HCT116 (cell line): ENCODE results near the gene CYB561A3. TPM values are rescaled to one million over a fixed set of nuclear protein-coding genes. Genes with fewer than 3 reads are reported as not detected.

Source experiments
- ATAC-seq: fragments of 200-7000 bp; cut with Tn5 transposase; 2 replicates; pipeline ENCODE4 v1.9.1; 2020; ENCODE audit warnings: mild to moderate bottlenecking, moderate library complexity
- BruUV-seq: library from RNA; stranded (reverse); fragments of 400-500 nt; replicated peaks from 2 replicates; lab custom pipeline; 2021; lab: Mats Ljungman, UMichigan
- CTCF ChIA-PET: fragments of 300-600 bp; sonication (Branson Sonifier 250); formaldehyde crosslinking; loops from one replicate; lab custom pipeline; 2021; ENCODE audit warnings: antibody characterized with exemption; lab: Charles Lee
- POLR2A ChIA-PET: fragments of 300-600, 350-600 bp; sonication (Branson Sonifier 250); formaldehyde crosslinking; loops from one replicate; lab custom pipeline; 2021; ENCODE audit warnings: antibody characterized with exemption; lab: Charles Lee
- RAD21 ChIA-PET, 2 experiments: fragments of 300-600 bp; sonication (Branson Sonifier 250); formaldehyde crosslinking; loops; one replicate each; lab custom pipeline; 2023; ENCODE audit warnings: low total read pairs in 2 of 2; ENCODE audit not compliant: uncharacterized antibody in 2 of 2, unreplicated experiment in 2 of 2, low non-redundant PET in 1 of 2; lab: Charles Lee
- DNase-seq: peaks from one replicate; pipeline ENCODE4 v3.0.0-alpha.2; 2010; ENCODE audit warnings: low read depth, low spot score
- H2AFZ ChIP-seq: fragments of 200-600 bp; shearing (Covaris generic), sonication (generic); 2 replicates; pipeline ENCODE4 v1.6.1; 2017; ENCODE audit warnings: low read depth, mixed run types, mixed read lengths, antibody characterized with exemption, low read length; ENCODE audit not compliant: poor library complexity, severe bottlenecking
- H3K27ac ChIP-seq: 2 replicates; pipeline ENCODE4 v1.5.1; 2012; ENCODE audit warnings: low read depth, low read length
- H3K27me3 ChIP-seq: fragments of 200-600 bp; sonication (generic); 2 replicates; pipeline ENCODE4 v1.6.1; 2016; ENCODE audit warnings: mixed run types, low read length, mixed read lengths; ENCODE audit not compliant: insufficient read depth
- H3K36me3 ChIP-seq, 2 experiments: fragments of 200-500 bp in 1 of 2; fragments of 200-600 bp in 1 of 2; sonication (Bioruptor generic) in 1 of 2; sonication (generic) in 1 of 2; 2 replicates each; pipeline versions ENCODE4 v1.5.1 to v1.6.1; 2014 to 2016; ENCODE audit warnings: low read length in 2 of 2, inconsistent platforms in 1 of 2, mixed read lengths in 1 of 2, mixed run types in 1 of 2; ENCODE audit not compliant: insufficient read depth in 2 of 2, control insufficient read depth in 1 of 2
- H3K4me1 ChIP-seq, 2 experiments: fragments of 200-600 bp in 1 of 2; sonication (generic) in 1 of 2; 2 replicates each; pipeline versions ENCODE4 v1.5.1 to v1.6.1; 2012 to 2017; ENCODE audit warnings: low read length in 2 of 2, inconsistent platforms in 1 of 2, mild to moderate bottlenecking in 1 of 2, mixed read lengths in 1 of 2, mixed run types in 1 of 2, moderate library complexity in 1 of 2; ENCODE audit not compliant: insufficient read depth in 2 of 2, control insufficient read depth in 1 of 2
- H3K4me2 ChIP-seq: fragments of 200-600 bp; sonication (generic); 2 replicates; pipeline ENCODE4 v1.6.1; 2017; ENCODE audit warnings: mixed run types, low read length, mixed read lengths
- H3K4me3 ChIP-seq, 2 experiments: fragments of 200-600 bp in 1 of 2; sonication (generic) in 1 of 2; replicated peaks in 1 of 2; 2 replicates each; pipeline ENCODE4 v1.5.1; 2011 to 2016; ENCODE audit warnings: low read length in 2 of 2, control low read depth in 1 of 2, low read depth in 1 of 2, mild to moderate bottlenecking in 1 of 2, mixed read lengths in 1 of 2, mixed run types in 1 of 2
- H3K79me2 ChIP-seq: fragments of 200-600 bp; sonication (generic); 2 replicates; pipeline ENCODE4 v1.6.1; 2017; ENCODE audit warnings: mild to moderate bottlenecking, mixed run types, low read length, moderate library complexity, mixed read lengths; ENCODE audit not compliant: insufficient read depth
- H3K9ac ChIP-seq: fragments of 200-600 bp; sonication (generic); 2 replicates; pipeline ENCODE4 v1.6.1; 2016; ENCODE audit warnings: low read length, mixed read lengths
- H3K9me2 ChIP-seq: fragments of 200-600 bp; sonication (generic), shearing (Covaris generic); 2 replicates; pipeline ENCODE4 v1.6.1; 2017; ENCODE audit warnings: mixed run types, mild to moderate bottlenecking, moderate library complexity; ENCODE audit not compliant: insufficient read depth
- H3K9me3 ChIP-seq, 2 experiments: fragments of 200-500 bp in 1 of 2; fragments of 200-600 bp in 1 of 2; sonication (Bioruptor generic) in 1 of 2; sonication (generic) in 1 of 2; 2 replicates each; pipeline ENCODE4 v1.6.1; 2014 to 2017; ENCODE audit warnings: low read length in 2 of 2, mixed read lengths in 2 of 2, inconsistent platforms in 1 of 2, low read depth in 1 of 2, mild to moderate bottlenecking in 1 of 2, mixed run types in 1 of 2, moderate library complexity in 1 of 2; ENCODE audit not compliant: control insufficient read depth in 1 of 2, insufficient read depth in 1 of 2
- H4K20me1 ChIP-seq: fragments of 200-600 bp; sonication (generic), shearing (Covaris generic); 2 replicates; pipeline ENCODE4 v1.6.1; 2017; ENCODE audit warnings: mixed run types, mild to moderate bottlenecking, moderate library complexity; ENCODE audit not compliant: insufficient read depth
- CBX3 ChIP-seq: IDR thresholded peaks from 2 replicates; pipeline ENCODE4 v1.6.1; 2012; ENCODE audit warnings: low read depth
- ELF1 ChIP-seq: IDR thresholded peaks from 2 replicates; pipeline ENCODE4 v1.6.1; 2012; ENCODE audit warnings: low read depth, borderline replicate concordance
- EZH2 ChIP-seq: fragments of 200-600 bp; sonication (generic); IDR thresholded peaks from 2 replicates; pipeline ENCODE4 v1.6.1; 2017; ENCODE audit warnings: antibody characterized with exemption, mixed run types
- EZH2phosphoT487 ChIP-seq: fragments of 200-600 bp; IDR thresholded peaks from 2 replicates; pipeline ENCODE4 v1.6.1; 2018; ENCODE audit warnings: antibody characterized with exemption, borderline replicate concordance
- POLR2A ChIP-seq: IDR thresholded peaks from 2 replicates; pipeline ENCODE4 v1.7.0; 2011; ENCODE audit warnings: borderline replicate concordance; ENCODE audit not compliant: insufficient read depth, insufficient read length; ENCODE audit errors: extremely low read depth
- RAD21 ChIP-seq: IDR thresholded peaks from 2 replicates; pipeline ENCODE4 v1.6.1; 2012; ENCODE audit warnings: low read depth, mild to moderate bottlenecking
- YY1 ChIP-seq: IDR thresholded peaks from 2 replicates; pipeline ENCODE4 v1.6.1; 2011; ENCODE audit warnings: low read length, low read depth, moderate library complexity, mild to moderate bottlenecking; ENCODE audit not compliant: insufficient replicate concordance; ENCODE audit errors: extremely low read depth
- ZFX ChIP-seq: fragments of 450-650 bp; IDR thresholded peaks from 2 replicates; pipeline ENCODE4 v1.6.1; 2017
- intact Hi-C: fragments of 100-400 bp; cut with micrococcal nuclease; formaldehyde crosslinking; loops from 2 replicates; pipeline ENCODE4 v1.10.0; 2022
- total RNA-seq: library from RNA; stranded (reverse); gene quantifications from one replicate; pipeline ENCODE4 v1.2.1, GENCODE V29; 2021; ENCODE audit not compliant: unreplicated experiment
- TF ChIP-seq, protein P1 (sequence below), 3 experiments: fragments of 200-600 bp in 1 of 3; sonication (generic) in 1 of 3; IDR thresholded peaks in 2 of 3; conservative IDR thresholded peaks in 1 of 3; 2 replicates each; pipeline ENCODE4 v1.5.1; 2012 to 2017; ENCODE audit warnings: low read depth in 2 of 3, low read length in 2 of 3, antibody characterized with exemption in 1 of 3, borderline replicate concordance in 1 of 3, control low read depth in 1 of 3, mild to moderate bottlenecking in 1 of 3, mixed read lengths in 1 of 3, mixed run types in 1 of 3, moderate library complexity in 1 of 3; ENCODE audit not compliant: insufficient read depth in 1 of 3
- TF ChIP-seq, protein P2 (sequence below): IDR thresholded peaks from 2 replicates; pipeline ENCODE4 v1.6.1; 2011; ENCODE audit warnings: mild to moderate bottlenecking, low read length, moderate library complexity; ENCODE audit not compliant: insufficient replicate concordance; ENCODE audit errors: extremely low read depth

Gene CYB561A3
- total RNA-seq, 1 experiment from 2014 or later: 34.1 TPM

DNA sequence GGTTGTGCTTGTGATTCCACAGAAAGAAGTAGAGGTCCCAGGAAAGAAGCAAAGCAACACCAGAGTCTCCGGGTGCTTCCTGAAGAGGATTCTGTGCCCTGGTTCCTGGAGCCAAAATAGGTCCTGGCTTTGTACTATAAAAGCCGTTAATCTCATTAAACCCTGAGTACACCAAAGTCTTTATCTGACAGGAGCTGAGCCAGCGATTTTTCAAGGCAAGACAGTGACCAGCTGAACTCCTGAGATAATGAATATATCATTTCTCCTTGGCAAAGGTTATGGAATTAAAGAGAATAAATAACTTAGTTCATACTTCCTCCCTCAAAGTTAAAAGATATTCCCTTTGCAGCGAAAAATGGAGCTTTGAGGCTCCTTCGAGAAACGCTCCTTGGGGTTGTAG, 5.7 kb upstream of the CYB561A3 start:
- Histone ChIP-seq H2AFZ (no peak overlapping the region), H3K36me3 (peaks cover 28 to 45% of the 10 kb centered on the region in 2 experiments), H3K79me2 (peaks cover 27% of the 10 kb centered on the region), H3K27me3 (no peaks in the 10 kb centered on the region), H3K27ac (no peak overlapping the region), H3K4me3 (no peak overlapping the region), H3K9ac (no peak overlapping the region), H3K9me2 (no peaks in the 10 kb centered on the region), H3K4me1 (peaks cover 0 to 9% of the 10 kb centered on the region in 2 experiments; a peak in 2 of 4 replicates), H4K20me1 (0 out of 2 replicates have a peak, but pooled peaks cover 5% of the 10 kb centered on the region), H3K9me3 (no peaks in the 10 kb centered on the region), H3K4me2 (no peak overlapping the region)
- ATAC-seq (no peak), DNase-seq (no peak)
- TF ChIP-seq POLR2A (no peak), EZH2 (no peak), ZFX (no peak), EZH2phosphoT487 (no peak), RAD21 (no peak), YY1 (no peak), CBX3 (no peak), ELF1 (no peak)
- TF ChIP-seq, protein P1, sequence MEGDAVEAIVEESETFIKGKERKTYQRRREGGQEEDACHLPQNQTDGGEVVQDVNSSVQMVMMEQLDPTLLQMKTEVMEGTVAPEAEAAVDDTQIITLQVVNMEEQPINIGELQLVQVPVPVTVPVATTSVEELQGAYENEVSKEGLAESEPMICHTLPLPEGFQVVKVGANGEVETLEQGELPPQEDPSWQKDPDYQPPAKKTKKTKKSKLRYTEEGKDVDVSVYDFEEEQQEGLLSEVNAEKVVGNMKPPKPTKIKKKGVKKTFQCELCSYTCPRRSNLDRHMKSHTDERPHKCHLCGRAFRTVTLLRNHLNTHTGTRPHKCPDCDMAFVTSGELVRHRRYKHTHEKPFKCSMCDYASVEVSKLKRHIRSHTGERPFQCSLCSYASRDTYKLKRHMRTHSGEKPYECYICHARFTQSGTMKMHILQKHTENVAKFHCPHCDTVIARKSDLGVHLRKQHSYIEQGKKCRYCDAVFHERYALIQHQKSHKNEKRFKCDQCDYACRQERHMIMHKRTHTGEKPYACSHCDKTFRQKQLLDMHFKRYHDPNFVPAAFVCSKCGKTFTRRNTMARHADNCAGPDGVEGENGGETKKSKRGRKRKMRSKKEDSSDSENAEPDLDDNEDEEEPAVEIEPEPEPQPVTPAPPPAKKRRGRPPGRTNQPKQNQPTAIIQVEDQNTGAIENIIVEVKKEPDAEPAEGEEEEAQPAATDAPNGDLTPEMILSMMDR (IDR thresholded peaks at IDR 0.05 in 2 of 3, conservative IDR thresholded peaks at IDR 0.05 in 1 of 3; ENCODE audit: borderline replicate concordance in 1 of 3, insufficient read depth in 1 of 3, low read depth in 2 of 3, low read length in 2 of 3): no peak
- TF ChIP-seq, protein P2, sequence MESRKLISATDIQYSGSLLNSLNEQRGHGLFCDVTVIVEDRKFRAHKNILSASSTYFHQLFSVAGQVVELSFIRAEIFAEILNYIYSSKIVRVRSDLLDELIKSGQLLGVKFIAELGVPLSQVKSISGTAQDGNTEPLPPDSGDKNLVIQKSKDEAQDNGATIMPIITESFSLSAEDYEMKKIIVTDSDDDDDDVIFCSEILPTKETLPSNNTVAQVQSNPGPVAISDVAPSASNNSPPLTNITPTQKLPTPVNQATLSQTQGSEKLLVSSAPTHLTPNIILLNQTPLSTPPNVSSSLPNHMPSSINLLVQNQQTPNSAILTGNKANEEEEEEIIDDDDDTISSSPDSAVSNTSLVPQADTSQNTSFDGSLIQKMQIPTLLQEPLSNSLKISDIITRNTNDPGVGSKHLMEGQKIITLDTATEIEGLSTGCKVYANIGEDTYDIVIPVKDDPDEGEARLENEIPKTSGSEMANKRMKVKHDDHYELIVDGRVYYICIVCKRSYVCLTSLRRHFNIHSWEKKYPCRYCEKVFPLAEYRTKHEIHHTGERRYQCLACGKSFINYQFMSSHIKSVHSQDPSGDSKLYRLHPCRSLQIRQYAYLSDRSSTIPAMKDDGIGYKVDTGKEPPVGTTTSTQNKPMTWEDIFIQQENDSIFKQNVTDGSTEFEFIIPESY: no peak
- no TSS peak for BruUV-seq
- CTCF ChIA-PET: interaction anchor here (1.4 to 2.0 kb wide), 2 partner anchors 18 to 31 kb away, joined by 3 to 7 read pairs; no protein-coding TSS in a partner anchor
- intact Hi-C loops: no loop called here
- POLR2A ChIA-PET: no interaction called here
- RAD21 ChIA-PET: no interaction called here
